ENCODE results near the gene PLA2G4B.

PLA2G4B gene

DNA sequence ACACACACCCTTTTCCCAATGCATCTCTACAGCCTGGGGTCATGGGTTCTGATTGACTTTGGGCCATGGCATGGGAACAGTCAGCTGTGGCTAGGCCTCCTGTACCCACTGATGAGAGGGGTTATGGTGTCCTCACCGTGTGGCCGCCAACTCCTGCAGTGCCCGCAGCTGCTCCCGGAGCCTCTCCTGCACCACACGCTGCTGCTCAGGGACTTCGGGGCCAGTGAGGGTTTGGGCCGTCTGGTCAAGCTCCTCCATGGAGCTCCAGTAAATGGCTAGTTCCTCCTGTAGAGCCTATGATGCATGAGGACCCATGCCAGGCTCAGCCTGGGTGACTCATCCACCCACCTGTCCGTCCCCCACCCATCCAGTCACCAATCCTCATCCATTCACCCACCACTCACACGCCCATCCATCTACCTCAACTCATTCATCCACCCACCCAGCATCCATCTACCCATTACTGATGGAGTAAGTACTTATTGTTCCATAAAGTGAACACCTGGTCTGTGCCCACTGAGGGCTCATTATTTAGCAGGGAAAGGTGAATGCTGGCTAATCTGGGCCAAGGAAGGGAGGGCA, 33.6 kb downstream of the PLA2G4B start:
- DNase-seq, result no peak

- no peak for DNase-seq
Observed at GRCh38 chr15:41873711-41874110, 35.1 kb downstream of the PLA2G4B start.

GRCh38 chr15:41874736-41875135, 36.1 kb downstream of the PLA2G4B start:
- no peak for DNase-seq

GRCh38 chr15:41876007-41876406, 37.4 kb downstream of the PLA2G4B start:
- no peak for DNase-seq

GRCh38 chr15:41876689-41877088, 38.0 kb downstream of the PLA2G4B start:
- no peak for DNase-seq

- DNase-seq, result no peak
Observed at GRCh38 chr15:41877631-41878354, 39.1 kb downstream of the PLA2G4B start.

GRCh38 chr15:41878355-41878699, 39.7 kb downstream of the PLA2G4B start:
- no peak for DNase-seq

GRCh38 chr15:41879321-41879845, 40.7 kb downstream of the PLA2G4B start:
- no peak for DNase-seq

GRCh38 chr15:41880156-41880877, 41.7 kb downstream of the PLA2G4B start:
- no peak for DNase-seq

GRCh38 chr15:41881086-41881485, 42.4 kb downstream of the PLA2G4B start:
- no peak for DNase-seq

DNA sequence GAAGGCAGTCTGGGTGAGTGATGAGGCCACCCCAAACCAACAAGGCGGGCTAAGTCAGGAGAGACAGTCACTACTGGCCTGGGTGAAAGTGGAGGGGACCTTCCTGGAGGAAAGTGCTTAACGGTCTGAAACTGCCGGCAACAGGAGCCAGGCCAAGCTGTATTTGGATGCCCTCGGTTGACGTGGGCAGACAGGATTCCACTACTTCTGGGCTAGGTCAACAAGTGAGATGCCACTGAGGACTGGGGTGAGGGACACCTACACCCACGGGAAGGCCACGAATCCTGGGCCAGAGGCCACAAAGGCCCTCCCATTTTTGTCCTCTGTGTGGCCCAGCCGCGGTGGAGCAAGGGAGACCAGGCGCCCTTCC, 42.9 kb downstream of the PLA2G4B start:
- DNase-seq, result no peak

DNA sequence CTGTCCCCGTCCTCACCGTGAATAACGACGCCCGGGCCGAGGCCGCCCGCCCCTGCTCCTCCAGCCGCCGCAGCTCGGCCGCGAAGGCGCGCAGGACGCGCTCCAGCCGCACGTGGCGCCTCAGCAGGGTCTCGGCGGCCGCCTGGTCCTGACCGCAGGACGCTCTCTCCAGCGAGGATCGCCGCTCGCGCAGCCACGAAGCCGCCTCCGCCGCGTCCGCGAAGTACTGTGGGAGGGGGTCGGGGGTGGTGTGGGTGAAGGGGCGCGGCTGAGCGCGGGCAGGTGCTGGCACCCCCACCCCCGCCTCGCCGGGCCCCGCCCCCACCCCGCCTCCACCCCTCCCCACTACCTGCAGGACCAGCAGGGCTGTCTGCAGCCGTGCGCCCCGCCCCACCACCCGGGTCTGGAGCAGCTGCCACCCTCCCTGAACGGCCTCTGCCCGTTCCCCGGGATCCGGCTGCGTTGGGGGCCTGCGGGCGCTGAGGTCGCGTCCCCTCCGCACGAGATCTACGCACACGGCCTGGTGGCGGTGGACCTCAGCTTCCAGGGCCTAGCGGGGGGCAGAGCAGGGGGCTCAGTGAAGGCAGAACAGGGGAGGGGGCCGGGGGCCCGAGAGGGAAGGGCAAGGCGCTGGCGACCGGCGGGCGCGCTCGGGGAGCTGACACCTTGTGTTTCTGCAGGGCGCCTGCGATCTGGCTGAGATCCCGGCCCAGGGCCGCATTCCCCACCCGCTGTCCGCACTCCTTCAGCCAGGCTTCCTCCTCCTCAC, 43.5 kb downstream of the PLA2G4B start:
- no peak for DNase-seq

GRCh38 chr15:41882689-41883483, 44.2 kb downstream of the PLA2G4B start:
- DNase-seq, result no peak

DNA sequence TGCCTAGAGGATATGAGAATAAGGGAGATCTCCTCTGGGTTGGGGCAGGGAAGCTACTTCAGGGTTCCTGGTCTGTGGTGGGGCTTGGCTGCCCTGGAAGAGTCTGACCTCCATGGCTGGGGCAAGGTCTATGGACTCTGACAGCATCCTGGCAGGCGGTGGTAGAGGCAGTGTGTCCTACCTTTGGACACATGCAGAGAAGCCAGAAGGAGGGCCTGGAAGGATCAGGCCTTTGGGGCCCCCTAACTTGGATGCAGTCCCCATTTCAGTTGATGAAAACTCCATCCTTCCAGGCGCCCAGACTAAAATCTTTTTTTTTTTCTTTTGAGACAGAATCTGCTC, 44.8 kb downstream of the PLA2G4B start:
- no peak for DNase-seq

GRCh38 chr15:41884458-41884857, 45.8 kb downstream of the PLA2G4B start:
- no peak for DNase-seq

GRCh38 chr15:41885321-41885720, 46.7 kb downstream of the PLA2G4B start:
- no peak for DNase-seq

GRCh38 chr15:41885841-41886240, 47.2 kb downstream of the PLA2G4B start:
- no peak for DNase-seq

GRCh38 chr15:41886741-41887140, 48.1 kb downstream of the PLA2G4B start:
- DNase-seq, result no peak

GRCh38 chr15:41887161-41887560, 48.5 kb downstream of the PLA2G4B start:
- DNase-seq, result no peak

- DNase-seq, result no peak
Observed at GRCh38 chr15:41887893-41888292, 49.2 kb downstream of the PLA2G4B start.

GRCh38 chr15:41888662-41889253, 50.1 kb downstream of the PLA2G4B start:
- no peak for DNase-seq

DNA sequence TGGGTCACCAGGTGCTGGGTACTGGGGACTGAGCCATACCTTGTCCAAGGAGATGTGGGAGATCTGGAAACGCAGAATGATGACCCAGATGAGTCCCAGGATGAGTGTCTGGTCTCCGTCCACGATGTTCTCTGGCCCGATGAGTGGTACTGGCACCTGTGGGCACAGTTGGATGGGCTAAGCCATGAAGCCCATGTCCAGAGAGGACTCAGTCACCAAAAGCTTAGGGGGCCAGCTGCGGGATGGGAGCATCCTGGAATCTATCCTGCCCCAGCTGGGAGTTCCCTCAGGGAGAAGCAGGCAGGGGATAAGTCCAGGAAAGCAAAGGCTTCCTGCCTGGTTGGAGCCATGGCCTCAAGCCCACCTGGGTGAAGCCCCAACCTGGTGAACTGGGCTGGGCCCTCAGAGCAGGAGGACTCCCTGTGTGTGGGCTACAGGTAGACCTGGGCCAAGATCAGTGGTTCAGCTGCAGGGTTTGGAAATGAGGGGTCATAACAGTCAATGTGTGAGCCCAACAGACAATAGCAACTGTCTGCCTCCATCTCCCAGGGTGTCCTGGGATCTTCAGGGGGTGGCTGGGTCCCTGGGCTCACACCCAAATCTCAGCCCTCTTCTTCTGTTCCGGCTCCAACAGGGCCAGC, 51.5 kb downstream of the PLA2G4B start:
- DNase-seq, result no peak

Measured in stimulated activated CD4-positive, alpha-beta T cell treated with anti-CD3 and anti-CD28 coated beads, Interleukin-4, amount 100 ng/mL, for 24 hours (primary cell).